Neural progenitor cell (in vitro differentiated cells): ENCODE measurements around the gene ESR2.

Experiments
- CTCF ChIP-seq: fragments of 200-600 bp; sonication (generic); IDR thresholded peaks from 2 replicates; pipeline ENCODE4 v1.5.1; 2017; ENCODE audit warnings: antibody characterized with exemption, mild to moderate bottlenecking
- EZH2 ChIP-seq: fragments of 200-600 bp; sonication (generic); IDR thresholded peaks from 2 replicates; pipeline ENCODE4 v1.6.1; 2017; ENCODE audit warnings: antibody characterized with exemption, mild to moderate bottlenecking, moderate library complexity
- EZH2phosphoT487 ChIP-seq: fragments of 200-600 bp; sonication (generic); IDR thresholded peaks from 2 replicates; pipeline ENCODE4 v1.6.1; 2017; ENCODE audit warnings: antibody characterized with exemption

GRCh38 chr14:64324895-64325294 is 30.7 kb upstream of the ESR2 start:
- TF ChIP-seq CTCF (no peak), EZH2 (no peak), EZH2phosphoT487 (no peak)
